Endometrial microvascular endothelial cells (primary cell): ENCODE results near the gene TENT4A. TPM values are rescaled to one million over a fixed set of nuclear protein-coding genes. Genes with fewer than 3 reads are reported as not detected.

Experiments
- in situ Hi-C: cut with HindIII; loops from 2 replicates; pipeline ENCODE4 v1.10.0; 2017; ENCODE audit warnings: low sequenced_read_pairs, low pct_unique_long_range_greater_than_20kb; ENCODE audit errors: inconsistent ontology term
- total RNA-seq: library from RNA; depleted of rRNA; stranded (reverse); fragments of >200 nt; gene quantifications from one replicate; pipeline ENCODE4 v1.2.3, GENCODE V29; 2015; ENCODE audit errors: inconsistent ontology term

TENT4A gene
- total RNA-seq, 1 donor from 2014 or later: 11.5 TPM

- in situ Hi-C loops: loop anchor here (25.0 kb wide), 1 partner anchor 105 kb away; the partner anchor contains the start of genes NSUN2 and SRD5A1
Observed at GRCh38 chr5:6742081-6742758, 29.0 kb downstream of the TENT4A start.

GRCh38 chr5:6743161-6743560 is 29.9 kb downstream of the TENT4A start:
- in situ Hi-C loops: loop anchor here (25.0 kb wide), 1 partner anchor 106 kb away; the partner anchor contains the start of genes NSUN2 and SRD5A1

- in situ Hi-C loops: loop anchor here (25.0 kb wide), 1 partner anchor 108 kb away; the partner anchor contains the start of genes NSUN2 and SRD5A1
Observed at GRCh38 chr5:6744841-6745705, 31.8 kb downstream of the TENT4A start.

GRCh38 chr5:6745706-6746222 is 32.5 kb downstream of the TENT4A start:
- in situ Hi-C loops: loop anchor here (25.0 kb wide), 1 partner anchor 108 kb away; the partner anchor contains the start of genes NSUN2 and SRD5A1

- in situ Hi-C loops: loop anchor here (25.0 kb wide), 1 partner anchor 109 kb away; the partner anchor contains the start of genes NSUN2 and SRD5A1
Observed at GRCh38 chr5:6746244-6746643, 33.0 kb downstream of the TENT4A start.

- in situ Hi-C loops: loop anchor here (25.0 kb wide), 1 partner anchor 110 kb away; the partner anchor contains the start of genes NSUN2 and SRD5A1
Observed at GRCh38 chr5:6747103-6747502, 33.9 kb downstream of the TENT4A start.

- in situ Hi-C loops: loop anchor here (25.0 kb wide), 1 partner anchor 111 kb away; the partner anchor contains the start of genes NSUN2 and SRD5A1
Observed at GRCh38 chr5:6748142-6748541, 34.9 kb downstream of the TENT4A start.

GRCh38 chr5:6749026-6749716 is 35.9 kb downstream of the TENT4A start:
- in situ Hi-C loops: loop anchor here (25.0 kb wide), 1 partner anchor 112 kb away; the partner anchor contains the start of genes NSUN2 and SRD5A1

- in situ Hi-C loops: no loop called here
Observed at GRCh38 chr5:6750142-6750840, 37.1 kb downstream of the TENT4A start.

- in situ Hi-C loops: no loop called here
Observed at GRCh38 chr5:6750951-6751685, 37.9 kb downstream of the TENT4A start.

- in situ Hi-C loops: no loop called here
Observed at GRCh38 chr5:6752236-6752635, 39.0 kb downstream of the TENT4A start.

GRCh38 chr5:6752782-6753181 is 39.5 kb downstream of the TENT4A start:
- in situ Hi-C loops: no loop called here

- in situ Hi-C loops: no loop called here
Observed at GRCh38 chr5:6753851-6754250, 40.6 kb downstream of the TENT4A start.

GRCh38 chr5:6754766-6755165 is 41.5 kb downstream of the TENT4A start:
- in situ Hi-C loops: no loop called here

GRCh38 chr5:6755519-6755918 is 42.3 kb downstream of the TENT4A start:
- in situ Hi-C loops: no loop called here

GRCh38 chr5:6755941-6756340 is 42.7 kb downstream of the TENT4A start:
- in situ Hi-C loops: no loop called here

- in situ Hi-C loops: no loop called here
Observed at GRCh38 chr5:6757414-6757969, 44.3 kb downstream of the TENT4A start.
